Measurements from ENCODE around the gene B3GALT6.

GRCh38 chr1:1232796-1233566 lies 944 bp downstream of the B3GALT6 start:
- TF ChIP-seq CTCF (conservative IDR thresholded peaks at IDR 0.05 in 1 of 2, IDR thresholded peaks at IDR 0.05 in 1 of 2; ENCODE audit: low read depth in 1 of 2, low read length in 2 of 2) (no peak), EZH2 (IDR thresholded peaks at IDR 0.05; ENCODE audit: low read length, missing control alignments) (no peak)

Data from fibroblast of lung (primary cell).